Stomach (tissue), 19 donors: Measurements from ENCODE around the gene VNN1. TPM values are rescaled to one million over a fixed set of nuclear protein-coding genes. Genes with fewer than 3 reads are reported as not detected.

ENCODE experiments used
- DNase-seq, 2 donors: peaks; one replicate each; pipeline versions ENCODE4 v3.0.0 to v3.0.0-alpha.2; 2013 to 2019
- H3K27ac ChIP-seq, 5 donors: fragments of 200-600 bp in 4 of 5; sonication (generic) in 4 of 5; one replicate each; pipeline ENCODE4 v1.5.1; 2013 to 2019; ENCODE audit warnings: mild to moderate bottlenecking in 1 of 5, moderate library complexity in 1 of 5
- H3K27me3 ChIP-seq, 3 donors: fragments of 200-600 bp; sonication (generic); one replicate each; pipeline ENCODE4 v1.5.1; 2017 to 2019; ENCODE audit warnings: mixed run types in 1 of 3
- H3K36me3 ChIP-seq, 4 donors: fragments of 200-600 bp; sonication (generic); 1 replicate in 3 of 4; 2 replicates in 1 of 4; pipeline ENCODE4 v1.5.1; 2016 to 2019
- H3K4me1 ChIP-seq, 4 donors: fragments of 200-600 bp; sonication (generic); one replicate each; pipeline ENCODE4 v1.5.1; 2016 to 2019
- H3K4me3 ChIP-seq, 4 donors: fragments of 200-600 bp; sonication (generic) in 3 of 4; one replicate each; pipeline ENCODE4 v1.5.1; 2016 to 2019; ENCODE audit warnings: mild to moderate bottlenecking in 1 of 4
- H3K9me3 ChIP-seq, 4 donors: fragments of 200-600 bp; sonication (generic); one replicate each; pipeline ENCODE4 v1.5.1; 2016 to 2019
- CTCF ChIP-seq, 7 experiments: fragments of 450-650 bp in 4 of 7; fragments of 200-600 bp in 3 of 7; sonication (generic) in 3 of 7; IDR thresholded peaks; one replicate each; pipeline ENCODE4 v1.5.1; 2016 to 2019; ENCODE audit warnings: antibody characterized with exemption in 7 of 7, control low read depth in 2 of 7, mild to moderate bottlenecking in 1 of 7
- EP300 ChIP-seq: sonication (generic); formaldehyde crosslinking; IDR thresholded peaks from one replicate; pipeline ENCODE4 v1.6.1; 2017; ENCODE audit warnings: antibody characterized with exemption
- POLR2A ChIP-seq, 4 donors: fragments of 450-650 bp; IDR thresholded peaks; one replicate each; pipeline ENCODE4 v1.6.1; 2016; ENCODE audit warnings: antibody characterized with exemption in 4 of 4, control low read depth in 2 of 4, mild to moderate bottlenecking in 1 of 4, moderate library complexity in 1 of 4
- POLR2AphosphoS5 ChIP-seq, 3 donors: sonication (generic); formaldehyde crosslinking; IDR thresholded peaks; one replicate each; pipeline ENCODE4 v1.6.1; 2016; ENCODE audit warnings: antibody characterized with exemption in 3 of 3
- WGBS, 5 donors: extraction: QIAGEN DNeasy Blood & Tissue Kit in 3 of 5; methylation state at CpG; one replicate each; pipeline versions ENCODE4 v1.1.5 to v1.1.7; 2013 to 2018; 5-methylcytosine and 5-hydroxymethylcytosine counted together
- intact Hi-C: fragments of 100-400 bp; cut with DNase I; formaldehyde crosslinking; loops from one replicate; pipeline ENCODE4 v1.15.1; 2023; ENCODE audit warnings: low total_unique reads
- long read RNA-seq, 10 donors: transcript quantifications; one replicate each; lab custom pipeline, GENCODE V29; 2026
- polyA plus RNA-seq, 3 donors: library from polyadenylated mRNA; stranded (reverse); fragments of 200-250 nt; gene quantifications; one replicate each; pipeline ENCODE4 v1.2.3, GENCODE V29; 2013
- total RNA-seq, 5 donors: library from RNA; depleted of rRNA; stranded (reverse); fragments of >200 nt; gene quantifications; one replicate each; pipeline versions ENCODE4 v1.1.0 to v1.2.3, GENCODE V29; 2014 to 2016
- donor health status: healthy with polysubstance abuse.
- donor health status: Bipolar disorder and iron deficiency.
- donor health status: healthy.

VNN1 gene
- total RNA-seq (10 to 100 TPM in 1 of 5 donors, 1 to 10 TPM in 3, not detected in 1; 2.3 to 52.2 (median 3.3) TPM), polyA plus RNA-seq (1 to 10 TPM; 1.1 to 1.4 (median 1.2) TPM)
- long read RNA-seq, donor 1, result 0 reads
- long read RNA-seq, donor 2, result 0 reads
- long read RNA-seq, donor 3, result 0 reads
- long read RNA-seq, donor 4, result 0 reads
- long read RNA-seq, donor 5, result 0 reads
- long read RNA-seq, donor 6, result 0 reads
- long read RNA-seq, donor 7, result 0 reads
- long read RNA-seq, donor 8, result 0 reads
- long read RNA-seq, donor 9, result 0 reads
- long read RNA-seq, donor 10, result 0 reads

- WGBS, 5 donors, result 72 to 88% (median 81%) methylated on average over 8 of the region's 8 CpGs
- peaks cover 0 to 31% (median 9%) of the 10 kb centered on the region in 4 donors for H3K4me1 ChIP-seq
Observed at GRCh38 chr6:132713352-132714134, at the start of gene VNN1. Gene VNN1, minus strand, starts transcription at chr6:132714055. Its CDS starts 20 bp downstream, at chr6:132714035.

GRCh38 chr6:132763269-132763668, 49.4 kb upstream of the VNN1 start:
- Histone ChIP-seq H3K27me3 (no peaks in the 10 kb centered on the region), H3K4me3 (no peak overlapping the region), H3K9me3 (no peaks in the 10 kb centered on the region), H3K4me1 (peaks cover 6 to 40% (median 10%) of the 10 kb centered on the region in 4 donors), H3K27ac (no peak overlapping the region), H3K36me3 (no peaks in the 10 kb centered on the region)
- intact Hi-C loops, result loop anchor here (10.0 kb wide), 1 partner anchor 98 kb away; no protein-coding TSS in a partner anchor
- DNase-seq, result peak in 1 of 2 donors; percentile 64
- TF ChIP-seq POLR2AphosphoS5 (IDR thresholded peaks at IDR 0.05), result no peak
- TF ChIP-seq EP300, result no peak
- no peak for TF ChIP-seq CTCF (IDR thresholded peaks at IDR 0.05)
- no peak for TF ChIP-seq POLR2A (IDR thresholded peaks at IDR 0.05)
- 58 to 83% (median 71%) methylated on average over 2 of the region's 2 CpGs for WGBS, 5 donors

More at GRCh38 chr6:132713352-132714134, at the start of gene VNN1:
- H3K27ac ChIP-seq, result peak within 1 kb of the TSS; percentile 18 to 77 (median 39)
- TF ChIP-seq CTCF (IDR thresholded peaks at IDR 0.05) (no peak), POLR2A (IDR thresholded peaks at IDR 0.05) (no peak), EP300 (no peak), POLR2AphosphoS5 (IDR thresholded peaks at IDR 0.05) (no peak)
- no peaks in the 10 kb centered on the region for H3K27me3 ChIP-seq
- H3K9me3 ChIP-seq, result no peaks in the 10 kb centered on the region
- H3K4me3 ChIP-seq, result peak within 1 kb of the TSS in 1 of 4 donors; percentile 8
- intact Hi-C loops, result no loop called here
- H3K36me3 ChIP-seq, result no peaks in the 10 kb centered on the region
- peak in 1 of 2 donors; percentile 23 for DNase-seq

DNA sequence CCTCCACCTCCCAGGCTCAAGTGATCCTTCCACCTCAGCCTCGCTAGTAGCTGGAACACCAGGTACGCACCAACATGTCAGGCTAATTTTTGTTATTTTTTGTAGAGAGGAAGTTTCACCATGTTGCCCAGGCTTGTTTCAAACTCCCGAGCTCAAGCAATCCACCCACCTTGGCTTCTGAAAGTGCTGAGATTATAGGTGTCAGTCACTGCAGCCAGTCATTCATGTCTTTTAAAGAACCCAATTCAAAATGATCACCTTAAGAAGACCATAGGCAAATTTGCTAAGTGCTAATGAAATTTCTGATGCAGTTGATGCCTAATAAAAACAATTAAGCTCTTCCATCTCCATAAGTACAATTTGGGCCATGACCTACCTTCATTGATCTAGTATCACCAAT, 46.4 kb upstream of the VNN1 start:
- DNase-seq, result no peak
- no peak overlapping the region for H3K27ac ChIP-seq
- 89 to 97% (median 95%) methylated on average over 3 of the region's 3 CpGs for WGBS, 5 donors
- intact Hi-C loops, result loop anchor here (10.0 kb wide), 1 partner anchor 95 kb away; no protein-coding TSS in a partner anchor
- TF ChIP-seq POLR2AphosphoS5 (IDR thresholded peaks at IDR 0.05) (no peak), EP300 (no peak), POLR2A (IDR thresholded peaks at IDR 0.05) (no peak), CTCF (IDR thresholded peaks at IDR 0.05) (no peak)
- H3K9me3 ChIP-seq, result no peaks in the 10 kb centered on the region
- no peaks in the 10 kb centered on the region for H3K36me3 ChIP-seq
- H3K4me1 ChIP-seq, result peaks cover 6 to 31% (median 10%) of the 10 kb centered on the region in 4 donors
- no peak overlapping the region for H3K4me3 ChIP-seq
- no peaks in the 10 kb centered on the region for H3K27me3 ChIP-seq

- no peaks in the 10 kb centered on the region for H3K36me3 ChIP-seq
- no peaks in the 10 kb centered on the region for H3K27me3 ChIP-seq
- WGBS, 5 donors, result 93 to 98% (median 95%) methylated on average over 2 of the region's 2 CpGs
- no peak overlapping the region for H3K4me3 ChIP-seq
- intact Hi-C loops, result no loop called here
- no peak for DNase-seq
- no peaks in the 10 kb centered on the region for H3K9me3 ChIP-seq
- no peak for TF ChIP-seq CTCF (IDR thresholded peaks at IDR 0.05)
- no peak for TF ChIP-seq EP300
- TF ChIP-seq POLR2A (IDR thresholded peaks at IDR 0.05), result no peak
- TF ChIP-seq POLR2AphosphoS5 (IDR thresholded peaks at IDR 0.05), result no peak
- H3K4me1 ChIP-seq, result peaks cover 0 to 16% (median 2%) of the 10 kb centered on the region in 4 donors
- H3K27ac ChIP-seq, result no peak overlapping the region
Observed at GRCh38 chr6:132758689-132759088, 44.8 kb upstream of the VNN1 start.
